Vagina (tissue), 2 donors: ENCODE measurements around the gene TMEM52.

ENCODE experiments used
- POLR2A ChIP-seq, 2 donors: fragments of 450-650 bp; IDR thresholded peaks; one replicate each; pipeline ENCODE4 v1.6.1; 2017; ENCODE audit warnings: antibody characterized with exemption in 2 of 2, mild to moderate bottlenecking in 2 of 2, moderate library complexity in 2 of 2
- POLR2AphosphoS5 ChIP-seq, 2 donors: sonication (generic); formaldehyde crosslinking; IDR thresholded peaks; one replicate each; pipeline ENCODE4 v1.9.0; 2017; ENCODE audit warnings: antibody characterized with exemption in 2 of 2, mild to moderate bottlenecking in 2 of 2, low read depth in 1 of 2; ENCODE audit not compliant: insufficient read depth in 1 of 2
- TF ChIP-seq, protein P1 (sequence below), 3 experiments: fragments of 450-650 bp in 2 of 3; fragments of 200-600 bp in 1 of 3; sonication (generic) in 1 of 3; IDR thresholded peaks; one replicate each; pipeline ENCODE4 v1.5.1; 2017 to 2019; ENCODE audit warnings: antibody characterized with exemption in 3 of 3, mild to moderate bottlenecking in 2 of 3, moderate library complexity in 2 of 3

DNA sequence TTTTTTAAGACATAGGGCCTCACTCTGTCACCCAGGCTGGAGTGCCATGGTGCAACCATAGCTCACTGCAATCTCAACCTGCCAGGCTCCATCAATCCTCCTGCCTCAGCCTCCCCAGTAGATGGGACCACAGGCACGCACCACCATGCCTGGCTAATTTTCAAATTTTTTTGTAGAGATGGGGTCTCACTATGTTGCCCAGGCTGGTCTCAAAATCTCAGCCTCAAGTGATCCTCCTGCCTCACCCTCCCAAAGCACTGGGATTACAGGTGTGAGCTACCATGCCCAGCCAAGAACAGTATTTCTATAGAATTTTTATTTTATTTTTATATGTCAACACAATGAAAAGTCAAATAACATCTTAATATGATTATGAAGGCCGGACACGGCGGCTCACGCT is 39.1 kb downstream of the TMEM52 start:
- TF ChIP-seq, protein P1, sequence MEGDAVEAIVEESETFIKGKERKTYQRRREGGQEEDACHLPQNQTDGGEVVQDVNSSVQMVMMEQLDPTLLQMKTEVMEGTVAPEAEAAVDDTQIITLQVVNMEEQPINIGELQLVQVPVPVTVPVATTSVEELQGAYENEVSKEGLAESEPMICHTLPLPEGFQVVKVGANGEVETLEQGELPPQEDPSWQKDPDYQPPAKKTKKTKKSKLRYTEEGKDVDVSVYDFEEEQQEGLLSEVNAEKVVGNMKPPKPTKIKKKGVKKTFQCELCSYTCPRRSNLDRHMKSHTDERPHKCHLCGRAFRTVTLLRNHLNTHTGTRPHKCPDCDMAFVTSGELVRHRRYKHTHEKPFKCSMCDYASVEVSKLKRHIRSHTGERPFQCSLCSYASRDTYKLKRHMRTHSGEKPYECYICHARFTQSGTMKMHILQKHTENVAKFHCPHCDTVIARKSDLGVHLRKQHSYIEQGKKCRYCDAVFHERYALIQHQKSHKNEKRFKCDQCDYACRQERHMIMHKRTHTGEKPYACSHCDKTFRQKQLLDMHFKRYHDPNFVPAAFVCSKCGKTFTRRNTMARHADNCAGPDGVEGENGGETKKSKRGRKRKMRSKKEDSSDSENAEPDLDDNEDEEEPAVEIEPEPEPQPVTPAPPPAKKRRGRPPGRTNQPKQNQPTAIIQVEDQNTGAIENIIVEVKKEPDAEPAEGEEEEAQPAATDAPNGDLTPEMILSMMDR (IDR thresholded peaks at IDR 0.05): no peak
- TF ChIP-seq POLR2AphosphoS5 (IDR thresholded peaks at IDR 0.05; ENCODE audit: insufficient read depth in 1 of 2, low read depth in 1 of 2) (no peak), POLR2A (IDR thresholded peaks at IDR 0.05) (no peak)
